ENCODE results near the gene LDB2.

GRCh38 chr4:16598597-16599206, 299.7 kb downstream of the LDB2 start:
- TF ChIP-seq EZH2 (IDR thresholded peaks at IDR 0.05) (no peak), POLR2AphosphoS5 (IDR thresholded peaks at IDR 0.05; ENCODE audit: borderline replicate concordance, low read depth, low read length) (no peak)
